ENCODE measurements around the gene ASB3.
"Not testable (repeated sequence)": the region's sequence is repeated elsewhere in the genome, so short reads cannot be mapped to it uniquely, and the experiment has no call there.

The ASB3 gene

DNA sequence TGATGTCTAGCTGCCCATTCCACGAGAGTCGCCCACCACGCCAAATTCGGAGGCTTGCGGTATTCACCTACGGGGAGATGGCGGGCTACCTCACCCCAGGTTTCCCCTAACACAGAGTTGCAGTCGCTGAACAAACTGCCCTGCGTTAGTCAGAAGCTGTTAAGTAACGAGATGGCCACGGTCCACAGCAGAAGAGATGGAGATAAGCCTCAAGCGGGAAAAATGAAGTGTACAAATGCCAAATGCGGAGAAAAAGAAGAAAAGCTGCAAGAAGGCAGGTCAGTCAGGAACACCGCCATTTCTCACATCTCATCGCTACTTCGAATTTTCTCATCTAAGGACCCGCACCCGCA lies 425 bp downstream of the ASB3 start:
- DNase-seq, result peak; percentile 63

GRCh38 chr2:53785366-53785765 lies 1.4 kb downstream of the ASB3 start:
- DNase-seq, result no peak

DNA sequence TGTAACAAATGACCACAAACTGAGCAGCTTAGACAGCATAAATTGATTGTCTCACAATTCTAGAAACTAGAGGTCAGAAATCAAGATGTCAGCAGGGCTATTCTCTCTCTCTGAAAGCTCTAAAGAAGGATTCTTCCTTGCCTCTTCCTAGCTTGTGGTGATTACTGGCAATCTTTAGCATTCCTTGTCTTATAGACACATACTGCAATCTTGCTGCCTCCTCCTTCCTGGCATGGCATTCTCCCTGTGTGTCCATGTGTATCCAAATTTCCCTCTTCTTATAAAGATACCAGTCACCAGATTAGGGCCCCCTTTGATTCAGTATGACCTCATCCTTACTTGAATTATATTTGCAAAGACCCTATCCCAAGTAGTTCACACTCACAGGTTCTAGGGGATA lies 2.3 kb downstream of the ASB3 start:
- DNase-seq, result no peak

DNA sequence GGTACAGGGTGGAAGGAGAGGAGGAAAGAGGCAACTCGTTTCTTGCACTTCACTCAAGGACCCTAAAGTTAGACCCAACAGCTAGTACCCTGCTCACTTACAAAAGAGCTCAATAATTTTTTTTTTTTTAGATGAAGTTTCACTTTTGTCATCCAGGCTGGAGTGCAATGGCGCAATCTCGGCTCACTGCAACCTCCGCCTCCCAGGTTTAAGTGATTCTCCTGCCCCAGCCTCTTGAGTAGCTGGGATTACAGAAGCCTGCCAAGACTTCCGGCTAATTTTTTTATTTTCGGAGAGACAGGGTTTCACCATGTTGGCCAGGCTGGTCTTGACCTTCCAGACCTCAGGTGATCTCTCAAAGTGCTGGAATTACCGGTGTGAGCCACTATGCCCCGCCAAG lies 4.1 kb downstream of the ASB3 start:
- DNase-seq, result no peak

DNA sequence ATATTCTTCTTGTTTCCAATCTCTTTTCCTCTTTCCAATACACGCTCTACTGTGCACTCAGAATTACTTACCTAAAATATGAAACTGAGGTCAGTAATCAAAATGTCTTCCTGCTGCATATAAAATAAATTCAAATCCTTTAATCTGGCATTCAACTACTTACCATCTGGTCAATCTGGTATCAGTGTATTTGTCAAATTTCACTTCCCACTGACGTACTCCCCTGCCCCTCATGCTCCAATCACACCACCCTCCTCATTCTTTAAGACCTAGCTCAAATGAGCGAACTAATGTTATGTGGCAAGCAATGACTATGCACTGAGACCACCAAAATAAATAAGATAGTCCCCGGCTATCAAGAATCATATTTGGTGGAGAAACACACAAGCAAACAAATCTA lies 6.7 kb downstream of the ASB3 start:
- no peak for DNase-seq

DNA sequence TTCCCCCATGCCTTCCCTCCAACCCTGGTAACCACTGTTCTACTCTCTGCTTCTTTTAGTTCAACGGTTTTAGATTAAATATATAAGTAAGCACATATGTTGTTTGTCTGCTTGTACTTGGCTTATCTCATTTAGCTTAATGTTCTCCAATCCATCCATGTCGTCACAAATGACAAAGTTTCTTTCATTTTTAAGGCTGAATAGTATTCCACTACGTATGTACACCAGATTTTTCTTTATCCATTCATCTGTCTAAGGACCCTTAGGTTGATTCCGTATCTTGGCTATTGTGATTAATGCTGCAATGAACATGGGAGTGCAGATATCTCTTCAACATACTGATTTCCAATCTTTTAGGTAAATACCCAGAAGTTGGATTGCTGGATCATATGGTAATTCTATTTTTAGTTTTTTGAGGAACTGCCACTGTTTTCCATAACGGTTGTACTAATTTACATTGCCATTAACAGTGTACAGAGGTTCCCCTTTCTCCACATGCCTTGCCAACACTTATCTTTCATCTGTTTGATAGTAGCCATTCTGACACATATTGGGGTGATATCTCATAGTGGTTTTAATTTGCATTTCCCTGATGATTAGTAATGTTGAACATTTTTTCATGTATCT lies 8.1 kb downstream of the ASB3 start:
- DNase-seq, result no peak

DNA sequence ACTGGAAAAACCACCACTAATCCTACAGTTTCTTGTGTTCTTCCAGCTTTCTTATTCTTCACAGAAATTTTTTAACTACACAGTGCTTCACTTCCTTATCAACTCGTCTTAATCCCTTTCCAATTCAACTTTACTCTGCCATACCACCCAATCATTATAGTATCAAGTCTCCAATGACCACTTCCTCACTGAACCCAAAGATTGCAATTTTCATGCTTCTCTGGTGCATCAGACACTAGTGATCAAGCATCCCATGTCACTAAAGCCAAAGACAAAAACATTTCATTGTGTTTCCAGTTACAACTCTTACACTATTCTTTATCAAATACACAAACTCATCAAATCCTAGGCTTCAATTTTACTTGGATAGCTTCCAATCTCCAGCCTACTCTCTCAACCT lies 9.6 kb downstream of the ASB3 start:
- no peak for DNase-seq

GRCh38 chr2:53770264-53770663 lies 16.5 kb downstream of the ASB3 start:
- DNase-seq, result no peak

- DNase-seq, result no peak
Observed at GRCh38 chr2:53769318-53769945, 17.3 kb downstream of the ASB3 start.

DNA sequence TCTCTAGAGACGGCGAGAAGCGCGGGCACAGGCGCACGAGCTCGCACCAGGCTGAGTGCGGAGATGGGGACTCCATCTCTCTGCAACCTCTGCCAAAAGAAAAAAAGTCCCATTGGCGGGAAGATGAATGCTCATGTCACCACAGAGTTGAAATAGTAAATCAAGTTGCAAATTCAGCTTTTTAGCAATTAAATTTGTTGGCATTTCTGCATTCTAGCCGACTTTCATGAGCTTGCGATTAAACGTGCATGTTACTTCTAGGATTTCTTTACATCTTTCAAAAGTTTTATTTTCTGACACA lies 18.6 kb downstream of the ASB3 start:
- DNase-seq, result peak; percentile 63

- DNase-seq, result peak; percentile 96
Observed at GRCh38 chr2:53767405-53768241, 19.1 kb downstream of the ASB3 start, which contains the start of gene CHAC2. TSS of gene CHAC2 (plus strand) at chr2:53767804. CDS start at chr2:53767887, 83 bp downstream.

DNA sequence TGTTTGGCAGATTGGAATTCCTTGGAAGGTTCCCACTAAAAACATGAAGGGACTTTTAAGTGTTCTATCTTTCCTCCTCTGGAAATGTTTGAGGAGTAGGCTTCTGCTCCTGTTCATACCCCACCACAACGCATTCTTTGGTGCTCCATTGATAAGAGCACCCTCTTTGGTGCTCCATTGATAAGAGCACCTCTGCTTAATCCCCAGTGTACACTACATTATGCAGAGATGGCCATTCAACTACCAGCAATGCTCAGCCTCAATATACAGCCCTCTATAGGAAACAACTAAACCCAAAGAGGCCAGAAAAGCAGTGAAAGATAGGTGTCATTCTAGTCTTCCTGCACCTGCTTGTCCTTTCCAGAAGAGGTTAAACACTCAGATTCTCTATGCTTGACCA lies 21.0 kb downstream of the ASB3 start:
- DNase-seq, result no peak

DNA sequence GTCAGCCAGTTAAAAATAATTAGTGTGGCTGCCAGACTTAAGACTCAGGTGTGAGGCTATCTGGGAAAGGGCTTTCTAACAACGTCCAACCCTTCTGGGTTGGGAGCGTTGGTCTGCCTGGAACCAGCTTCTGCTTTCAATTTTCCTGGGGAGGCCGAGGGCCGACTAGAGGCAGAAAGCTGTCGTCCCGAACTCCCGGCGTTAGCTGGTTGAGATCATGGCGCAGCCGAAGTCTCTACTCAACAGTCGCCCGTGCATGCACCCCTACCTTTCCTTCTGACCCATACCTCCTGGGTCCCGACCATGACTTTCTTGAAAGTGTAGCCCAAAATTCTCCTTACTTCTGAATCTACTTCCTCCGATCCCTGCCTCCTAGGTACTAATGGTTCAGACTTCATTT lies 29.5 kb downstream of the ASB3 start:
- not testable (repeated sequence) for DNase-seq

DNA sequence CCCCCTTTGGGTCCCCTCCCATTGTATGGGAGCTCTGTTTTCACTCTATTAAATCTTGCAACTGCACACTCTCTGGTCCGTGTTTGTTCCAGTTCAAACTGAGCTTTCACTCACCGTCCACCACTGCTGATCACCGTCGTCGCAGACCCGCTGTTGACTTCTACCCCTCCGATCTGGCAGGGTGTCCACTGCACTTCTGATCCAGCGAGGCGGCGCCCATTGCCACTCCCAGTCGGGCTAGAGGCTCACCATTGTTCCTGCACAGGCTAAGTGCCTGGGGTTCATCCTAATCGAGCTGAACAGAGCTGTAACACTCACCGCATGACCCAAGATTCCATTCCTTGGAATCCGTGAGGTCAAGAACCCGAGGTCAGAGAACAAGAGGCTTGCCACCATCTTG lies 30.1 kb downstream of the ASB3 start:
- no peak for DNase-seq

GRCh38 chr2:53755121-53755520 lies 31.6 kb downstream of the ASB3 start:
- no peak for DNase-seq

GRCh38 chr2:53753041-53753440 lies 33.7 kb downstream of the ASB3 start:
- DNase-seq, result no peak

GRCh38 chr2:53752385-53752784 lies 34.4 kb downstream of the ASB3 start:
- no peak for DNase-seq

DNA sequence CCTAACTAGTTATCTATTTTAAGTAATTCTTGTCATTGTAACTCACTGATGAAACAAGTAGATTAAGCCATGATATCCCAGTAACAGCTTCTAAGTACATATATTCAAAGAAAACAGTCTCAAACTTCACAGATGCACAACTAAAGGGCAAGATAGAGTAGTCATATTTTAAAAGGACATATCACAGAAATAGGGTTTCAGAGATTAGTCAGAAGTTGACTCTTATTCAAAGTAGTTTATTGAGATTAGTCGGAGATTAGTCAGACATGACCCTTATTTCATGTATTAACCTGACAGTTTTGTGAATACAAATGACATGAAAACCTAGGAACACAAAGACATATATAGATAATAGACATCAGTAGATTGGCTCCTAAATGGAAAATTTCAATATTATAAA lies 35.0 kb downstream of the ASB3 start:
- DNase-seq, result no peak

GRCh38 chr2:53750041-53750768 lies 36.5 kb downstream of the ASB3 start:
- DNase-seq, result no peak

DNA sequence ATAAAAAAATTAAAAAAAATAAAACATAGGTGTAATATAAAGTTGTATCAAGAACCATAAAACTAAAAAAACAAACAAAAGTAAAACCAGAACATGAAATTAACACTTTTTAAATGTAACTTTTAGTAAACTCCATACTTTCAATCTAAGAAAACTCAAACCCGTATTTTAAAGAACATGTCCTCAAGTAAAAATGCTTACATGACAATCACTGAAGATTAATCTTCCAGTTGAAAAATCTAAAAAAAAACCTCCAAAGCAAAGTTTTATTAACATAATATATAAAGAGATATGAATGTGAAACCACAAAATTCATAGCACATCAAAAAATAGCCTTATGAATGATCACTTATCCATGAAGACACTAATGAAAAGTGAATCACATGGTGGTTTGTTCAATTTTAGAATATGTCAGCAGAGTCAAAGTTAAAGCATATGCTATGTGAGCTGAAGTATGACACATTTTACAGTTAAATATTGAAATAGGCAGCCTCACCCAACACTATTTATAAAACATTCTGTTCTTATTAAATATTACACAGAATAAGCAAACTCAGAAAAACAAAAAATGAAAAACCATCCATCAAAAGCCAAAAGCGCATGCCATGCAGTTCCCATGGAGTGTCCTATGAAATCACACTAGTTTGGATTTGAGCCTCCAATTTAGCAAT lies 42.2 kb downstream of the ASB3 start:
- DNase-seq, result no peak

GRCh38 chr2:53740170-53740569 lies 46.6 kb downstream of the ASB3 start:
- peak; percentile 18 for DNase-seq

DNA sequence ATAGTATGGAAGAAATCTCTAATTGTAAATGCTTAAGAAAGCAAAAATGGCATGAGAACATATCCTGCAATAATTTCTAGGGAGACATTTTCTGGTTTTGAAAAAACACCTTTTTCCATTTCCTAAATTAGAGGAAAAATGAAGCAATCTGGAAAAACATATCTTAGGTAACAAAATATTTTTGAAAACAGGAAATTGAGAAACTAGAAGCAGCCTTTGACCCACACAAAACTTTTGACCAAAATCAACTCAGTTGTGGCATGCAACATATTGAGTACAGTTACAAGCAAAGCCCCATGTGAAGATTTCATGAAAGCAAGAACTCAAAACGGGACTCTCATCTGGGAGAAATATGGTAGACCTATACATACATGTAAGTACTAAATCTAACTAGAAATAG lies 47.7 kb downstream of the ASB3 start:
- no peak for DNase-seq

GRCh38 chr2:53737091-53737490 lies 49.7 kb downstream of the ASB3 start:
- DNase-seq, result no peak
